Stimulated activated CD8-positive, alpha-beta memory T cell treated with anti-CD3 and anti-CD28 coated beads, Interleukin-7, amount 100 ng/mL, for 1 hour (primary cell): ENCODE results near the gene TCEAL3.
"Not testable (repeated sequence)": the region's sequence is repeated elsewhere in the genome, so short reads cannot be mapped to it uniquely, and the experiment has no call there.

Experiments
- DNase-seq, 2 donors: peaks; one replicate each; pipeline ENCODE4 v3.0.0-alpha.2; 2020; ENCODE audit warnings: low read depth in 2 of 2

TCEAL3 gene

GRCh38 chrX:103626855-103627254 lies 19.1 kb downstream of the TCEAL3 start:
- no peak for DNase-seq

- no peak for DNase-seq
These were observed 20.9 kb downstream of the TCEAL3 start, which contains the start of gene TCEAL1 for GRCh38 chrX:103628386-103629317. Gene TCEAL1, plus strand, starts transcription at chrX:103628975. Its CDS starts 942 bp downstream, at chrX:103629917.

GRCh38 chrX:103629318-103630170 lies 21.8 kb downstream of the TCEAL3 start:
- DNase-seq: no peak

- DNase-seq: no peak
These were observed 22.4 kb downstream of the TCEAL3 start for GRCh38 chrX:103630171-103630511.

GRCh38 chrX:103631145-103631544 lies 23.4 kb downstream of the TCEAL3 start:
- no peak for DNase-seq

- no peak for DNase-seq
These were observed 27.7 kb downstream of the TCEAL3 start for GRCh38 chrX:103635436-103635835.

- DNase-seq: no peak
These were observed 30.0 kb downstream of the TCEAL3 start for GRCh38 chrX:103637604-103638338.

- DNase-seq: not testable (repeated sequence)
These were observed 30.9 kb downstream of the TCEAL3 start for GRCh38 chrX:103638479-103639346.

GRCh38 chrX:103640401-103641155 lies 32.8 kb downstream of the TCEAL3 start:
- DNase-seq: no peak

- no peak for DNase-seq
These were observed 36.4 kb downstream of the TCEAL3 start for GRCh38 chrX:103644125-103644524.

GRCh38 chrX:103647630-103648029 lies 39.9 kb downstream of the TCEAL3 start:
- no peak for DNase-seq

- DNase-seq: no peak
These were observed 43.5 kb downstream of the TCEAL3 start for GRCh38 chrX:103651151-103651773.

- not testable (repeated sequence) for DNase-seq
These were observed 47.7 kb downstream of the TCEAL3 start for GRCh38 chrX:103655230-103656000.

GRCh38 chrX:103656617-103657016 lies 48.9 kb downstream of the TCEAL3 start:
- no peak for DNase-seq

- DNase-seq: not testable (repeated sequence)
These were observed 49.3 kb downstream of the TCEAL3 start for GRCh38 chrX:103657066-103657465.

GRCh38 chrX:103658681-103659433 lies 51.1 kb downstream of the TCEAL3 start:
- DNase-seq: no peak

- not testable (repeated sequence) for DNase-seq
These were observed 51.7 kb downstream of the TCEAL3 start for GRCh38 chrX:103659460-103659859.
